GOT3 (cell line): ENCODE results near the gene SERPINF2.
"Not testable (repeated sequence)": the region's sequence is repeated elsewhere in the genome, so short reads cannot be mapped to it uniquely, and the experiment has no call there.

Experiments
- DNase-seq: peaks from one replicate; lab custom pipeline; 2025; ENCODE audit warnings: mixed read lengths; lab: John Stamatoyannopoulos, UW

SERPINF2 gene

GRCh38 chr17:1716076-1716911 lies 26.4 kb upstream of the SERPINF2 start:
- DNase-seq = peak; percentile 99

GRCh38 chr17:1716912-1717695 lies 25.6 kb upstream of the SERPINF2 start:
- DNase-seq = peak; percentile 76

- DNase-seq = no peak
Observed at GRCh38 chr17:1718362-1719165, 24.1 kb upstream of the SERPINF2 start.

GRCh38 chr17:1720856-1721386 lies 21.8 kb upstream of the SERPINF2 start:
- no peak for DNase-seq

GRCh38 chr17:1722022-1722421 lies 20.6 kb upstream of the SERPINF2 start:
- DNase-seq = not testable (repeated sequence)

- DNase-seq = peak; percentile 50
Observed at GRCh38 chr17:1724351-1724868, 18.3 kb upstream of the SERPINF2 start, which contains the start of gene WDR81. TSS of gene WDR81 (plus strand) at chr17:1724704. CDS start at chr17:1724960, 256 bp downstream.

GRCh38 chr17:1724869-1725641 lies 17.6 kb upstream of the SERPINF2 start:
- DNase-seq = no peak

GRCh38 chr17:1725642-1726511 lies 16.8 kb upstream of the SERPINF2 start:
- no peak for DNase-seq

GRCh38 chr17:1726626-1727257 lies 15.9 kb upstream of the SERPINF2 start:
- no peak for DNase-seq

GRCh38 chr17:1727258-1727789 lies 15.3 kb upstream of the SERPINF2 start:
- DNase-seq = no peak

GRCh38 chr17:1727876-1728630 lies 14.6 kb upstream of the SERPINF2 start:
- no peak for DNase-seq

- DNase-seq = no peak
Observed at GRCh38 chr17:1729966-1730325, 12.7 kb upstream of the SERPINF2 start.

- no peak for DNase-seq
Observed at GRCh38 chr17:1730326-1731193, 12.1 kb upstream of the SERPINF2 start.

GRCh38 chr17:1731194-1731506 lies 11.5 kb upstream of the SERPINF2 start:
- DNase-seq = no peak

GRCh38 chr17:1732241-1732832 lies 10.3 kb upstream of the SERPINF2 start:
- no peak for DNase-seq

GRCh38 chr17:1732833-1733321 lies 9.8 kb upstream of the SERPINF2 start:
- no peak for DNase-seq

- no peak for DNase-seq
Observed at GRCh38 chr17:1733759-1734158, 8.9 kb upstream of the SERPINF2 start.
